ENCODE results near the gene OR52I1. TPM values are rescaled to one million over a fixed set of nuclear protein-coding genes. Genes with fewer than 3 reads are reported as not detected.

The OR52I1 gene
- total RNA-seq, 1 experiment from 2014 or later = not detected

DNA sequence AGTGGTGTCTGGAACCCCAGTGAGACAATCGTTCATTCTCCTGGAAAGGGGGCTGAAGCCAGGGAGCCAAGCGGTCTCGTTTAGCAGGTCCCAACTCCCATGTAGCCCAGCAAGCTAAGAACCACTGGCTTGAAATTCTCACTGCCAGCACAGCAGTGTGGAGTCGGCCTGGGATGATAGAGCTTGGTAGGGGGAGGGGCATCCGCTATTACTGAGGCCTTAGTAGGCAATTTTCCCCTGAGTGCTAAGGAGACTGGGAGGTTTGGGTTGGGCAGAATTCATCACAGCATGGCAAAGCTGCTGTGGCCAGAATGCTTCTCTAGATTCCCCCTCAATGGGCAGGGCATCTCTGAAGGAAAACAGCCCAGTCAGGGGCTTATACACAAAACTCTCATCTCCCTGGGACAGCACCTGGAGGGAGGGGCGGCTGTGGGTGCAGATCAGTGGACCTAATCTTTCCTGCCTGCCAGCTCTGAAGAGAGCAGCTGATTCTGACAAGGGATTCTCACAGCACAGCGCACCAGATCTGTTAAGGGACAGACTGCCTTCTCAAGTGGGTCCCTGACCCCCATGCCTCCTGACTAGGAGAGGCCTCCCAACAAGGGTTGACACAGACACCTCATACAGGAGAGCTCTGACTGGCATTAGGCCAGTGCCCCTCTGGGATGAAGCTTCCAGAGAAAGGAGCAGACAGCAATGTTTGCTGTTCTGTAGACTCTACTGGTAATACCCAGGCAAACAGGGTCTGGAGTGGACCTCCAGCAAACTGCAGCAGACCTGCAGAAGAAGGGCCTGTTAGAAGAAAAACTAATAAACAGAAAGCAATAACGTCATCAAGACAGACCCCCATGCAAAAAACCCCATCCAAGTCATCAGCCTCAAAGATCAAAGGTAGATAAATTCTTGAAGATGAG lies 34.1 kb upstream of the OR52I1 start:
- H3K9me2 ChIP-seq (ENCODE audit: insufficient read depth) = no peaks in the 10 kb centered on the region
- no peak for ATAC-seq
- TF ChIP-seq, protein P1, sequence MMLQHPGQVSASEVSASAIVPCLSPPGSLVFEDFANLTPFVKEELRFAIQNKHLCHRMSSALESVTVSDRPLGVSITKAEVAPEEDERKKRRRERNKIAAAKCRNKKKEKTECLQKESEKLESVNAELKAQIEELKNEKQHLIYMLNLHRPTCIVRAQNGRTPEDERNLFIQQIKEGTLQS (IDR thresholded peaks at IDR 0.05) = no peak
- TF ChIP-seq CBX3 (IDR thresholded peaks at IDR 0.05; ENCODE audit: low read depth) (no peak), SIN3A (IDR thresholded peaks at IDR 0.05; ENCODE audit: low read depth) (no peak), SP1 (IDR thresholded peaks at IDR 0.05; ENCODE audit: low read depth) (no peak), POLR2AphosphoS5 (IDR thresholded peaks at IDR 0.05; ENCODE audit: low read depth, low read length) (no peak), FOSL1 (IDR thresholded peaks at IDR 0.05; ENCODE audit: low read depth) (no peak), ZFX (IDR thresholded peaks at IDR 0.05) (no peak), JUND (IDR thresholded peaks at IDR 0.05) (no peak), EZH2 (IDR thresholded peaks at IDR 0.05) (no peak), CEBPB (IDR thresholded peaks at IDR 0.05; ENCODE audit: low read depth) (no peak), POLR2A (IDR thresholded peaks at IDR 0.05; ENCODE audit: borderline replicate concordance, extremely low read depth, insufficient read depth, insufficient read length) (no peak), ELF1 (IDR thresholded peaks at IDR 0.05; ENCODE audit: borderline replicate concordance, low read depth) (no peak), TCF7L2 (IDR thresholded peaks at IDR 0.05; ENCODE audit: borderline replicate concordance, extremely low read depth, insufficient read depth, insufficient read length) (no peak), EZH2phosphoT487 (IDR thresholded peaks at IDR 0.05; ENCODE audit: borderline replicate concordance) (no peak), RAD21 (IDR thresholded peaks at IDR 0.05; ENCODE audit: low read depth) (no peak), SRF (IDR thresholded peaks at IDR 0.05; ENCODE audit: low read depth) (no peak)
- TF ChIP-seq, protein P2, sequence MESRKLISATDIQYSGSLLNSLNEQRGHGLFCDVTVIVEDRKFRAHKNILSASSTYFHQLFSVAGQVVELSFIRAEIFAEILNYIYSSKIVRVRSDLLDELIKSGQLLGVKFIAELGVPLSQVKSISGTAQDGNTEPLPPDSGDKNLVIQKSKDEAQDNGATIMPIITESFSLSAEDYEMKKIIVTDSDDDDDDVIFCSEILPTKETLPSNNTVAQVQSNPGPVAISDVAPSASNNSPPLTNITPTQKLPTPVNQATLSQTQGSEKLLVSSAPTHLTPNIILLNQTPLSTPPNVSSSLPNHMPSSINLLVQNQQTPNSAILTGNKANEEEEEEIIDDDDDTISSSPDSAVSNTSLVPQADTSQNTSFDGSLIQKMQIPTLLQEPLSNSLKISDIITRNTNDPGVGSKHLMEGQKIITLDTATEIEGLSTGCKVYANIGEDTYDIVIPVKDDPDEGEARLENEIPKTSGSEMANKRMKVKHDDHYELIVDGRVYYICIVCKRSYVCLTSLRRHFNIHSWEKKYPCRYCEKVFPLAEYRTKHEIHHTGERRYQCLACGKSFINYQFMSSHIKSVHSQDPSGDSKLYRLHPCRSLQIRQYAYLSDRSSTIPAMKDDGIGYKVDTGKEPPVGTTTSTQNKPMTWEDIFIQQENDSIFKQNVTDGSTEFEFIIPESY (IDR thresholded peaks at IDR 0.05; ENCODE audit: extremely low read depth, insufficient replicate concordance, low read length) = no peak
- TF ChIP-seq, protein P3, sequence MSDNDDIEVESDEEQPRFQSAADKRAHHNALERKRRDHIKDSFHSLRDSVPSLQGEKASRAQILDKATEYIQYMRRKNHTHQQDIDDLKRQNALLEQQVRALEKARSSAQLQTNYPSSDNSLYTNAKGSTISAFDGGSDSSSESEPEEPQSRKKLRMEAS (IDR thresholded peaks at IDR 0.05) = no peak
- H3K4me2 ChIP-seq (ENCODE audit: low read length) = no peak overlapping the region
- no peaks in the 10 kb centered on the region; the same call in 1 of the 2 replicates for H4K20me1 ChIP-seq (ENCODE audit: insufficient read depth)
- no peak for DNase-seq (ENCODE audit: low read depth, low spot score)
- H3K9me3 ChIP-seq (ENCODE audit: control insufficient read depth in 1 of 2, insufficient read depth in 1 of 2, low read depth in 1 of 2, low read length in 2 of 2) = no peaks in the 10 kb centered on the region
- H3K4me3 ChIP-seq (replicated peaks in 1 of 2; ENCODE audit: low read depth in 1 of 2, low read length in 2 of 2) = no peak overlapping the region
- H3K79me2 ChIP-seq (ENCODE audit: insufficient read depth, low read length) = no peaks in the 10 kb centered on the region
- BruUV-seq (replicated peaks) = no TSS peak
- ChIA-PET CTCF (no interaction called here), POLR2A (no interaction called here), RAD21 (ENCODE audit: low non-redundant PET in 1 of 2, low total read pairs in 2 of 2, uncharacterized antibody in 2 of 2, unreplicated experiment in 2 of 2) (no interaction called here)
- peaks cover 52% of the 10 kb centered on the region for H3K27me3 ChIP-seq (ENCODE audit: insufficient read depth, low read length)
- H2AFZ ChIP-seq (ENCODE audit: low read depth, low read length, poor library complexity, severe bottlenecking) = no peak overlapping the region
- H3K27ac ChIP-seq (ENCODE audit: low read depth, low read length) = no peak overlapping the region
- no peak overlapping the region for H3K9ac ChIP-seq (ENCODE audit: low read length)
- H3K36me3 ChIP-seq (ENCODE audit: control insufficient read depth in 1 of 2, insufficient read depth in 2 of 2, low read length in 2 of 2) = no peaks in the 10 kb centered on the region
- H3K4me1 ChIP-seq (ENCODE audit: control insufficient read depth in 1 of 2, insufficient read depth in 2 of 2, low read length in 2 of 2) = no peaks in the 10 kb centered on the region
- intact Hi-C loops (cut with micrococcal nuclease) = no loop called here

Data from HCT116 (cell line).